GM21360 (cell line): ENCODE results near the gene SMCO3.
"Not testable (repeated sequence)": the region's sequence is repeated elsewhere in the genome, so short reads cannot be mapped to it uniquely, and the experiment has no call there.

ENCODE experiments used
- ATAC-seq: cut with Tn5 transposase; IDR thresholded peaks from one replicate; pipeline ENCODE4 v1.9.1; 2021; ENCODE audit warnings: mild to moderate bottlenecking, moderate library complexity; ENCODE audit not compliant: unreplicated experiment

Gene SMCO3

GRCh38 chr12:14776236-14776961, 37.6 kb downstream of the SMCO3 start:
- ATAC-seq: no peak

DNA sequence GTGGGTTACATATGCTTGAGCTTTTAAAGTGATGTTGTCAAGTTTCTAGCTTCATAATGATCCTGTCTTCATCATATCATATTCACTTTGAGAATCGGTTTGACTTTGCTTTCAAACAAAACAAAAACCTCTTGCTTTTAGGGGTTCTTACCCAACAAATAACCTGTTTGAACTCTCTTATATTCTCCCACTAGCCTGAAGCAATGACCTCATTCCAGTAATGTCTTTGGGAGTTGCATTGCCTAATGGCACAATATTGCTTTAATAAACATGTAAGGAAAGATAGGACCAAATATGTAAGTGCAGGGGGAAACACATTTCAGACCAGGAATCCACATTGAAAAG, 38.4 kb downstream of the SMCO3 start:
- no peak for ATAC-seq

DNA sequence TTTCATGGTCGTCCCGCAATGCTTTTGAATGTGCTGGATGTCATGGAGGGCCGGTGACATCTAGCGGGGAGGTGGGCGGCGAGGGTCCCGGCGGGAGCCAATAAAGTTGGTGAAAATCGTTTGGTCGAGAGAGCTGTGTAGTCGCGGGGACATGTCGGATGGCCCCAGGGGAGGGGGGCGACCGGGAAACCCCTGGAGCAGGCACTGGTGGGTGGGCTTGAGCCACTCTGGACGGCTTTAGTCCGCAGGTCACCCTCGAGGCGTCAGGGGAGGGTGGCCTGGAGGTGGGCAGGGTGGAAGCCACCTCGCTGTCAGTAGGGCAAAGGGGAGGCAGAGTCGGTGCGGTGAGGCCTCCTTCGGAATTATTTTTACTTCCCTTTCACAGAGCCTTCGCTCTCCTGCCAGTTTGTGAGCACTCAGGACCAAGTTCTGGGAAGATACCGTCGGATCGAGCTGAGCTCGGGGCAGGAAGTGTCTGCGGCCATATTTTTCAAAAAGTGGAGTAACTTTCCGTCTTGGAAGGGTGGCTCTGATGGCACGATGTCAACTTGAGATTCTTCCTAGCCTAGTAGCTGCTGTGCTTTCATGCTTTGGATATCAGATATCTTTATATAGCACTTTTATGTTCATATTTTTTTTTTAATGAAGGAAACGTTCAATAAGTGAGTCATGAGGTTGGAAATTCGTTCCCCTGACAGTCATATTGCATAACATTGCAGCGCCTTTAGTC, 38.9 kb downstream of the SMCO3 start:
- ATAC-seq: no peak

DNA sequence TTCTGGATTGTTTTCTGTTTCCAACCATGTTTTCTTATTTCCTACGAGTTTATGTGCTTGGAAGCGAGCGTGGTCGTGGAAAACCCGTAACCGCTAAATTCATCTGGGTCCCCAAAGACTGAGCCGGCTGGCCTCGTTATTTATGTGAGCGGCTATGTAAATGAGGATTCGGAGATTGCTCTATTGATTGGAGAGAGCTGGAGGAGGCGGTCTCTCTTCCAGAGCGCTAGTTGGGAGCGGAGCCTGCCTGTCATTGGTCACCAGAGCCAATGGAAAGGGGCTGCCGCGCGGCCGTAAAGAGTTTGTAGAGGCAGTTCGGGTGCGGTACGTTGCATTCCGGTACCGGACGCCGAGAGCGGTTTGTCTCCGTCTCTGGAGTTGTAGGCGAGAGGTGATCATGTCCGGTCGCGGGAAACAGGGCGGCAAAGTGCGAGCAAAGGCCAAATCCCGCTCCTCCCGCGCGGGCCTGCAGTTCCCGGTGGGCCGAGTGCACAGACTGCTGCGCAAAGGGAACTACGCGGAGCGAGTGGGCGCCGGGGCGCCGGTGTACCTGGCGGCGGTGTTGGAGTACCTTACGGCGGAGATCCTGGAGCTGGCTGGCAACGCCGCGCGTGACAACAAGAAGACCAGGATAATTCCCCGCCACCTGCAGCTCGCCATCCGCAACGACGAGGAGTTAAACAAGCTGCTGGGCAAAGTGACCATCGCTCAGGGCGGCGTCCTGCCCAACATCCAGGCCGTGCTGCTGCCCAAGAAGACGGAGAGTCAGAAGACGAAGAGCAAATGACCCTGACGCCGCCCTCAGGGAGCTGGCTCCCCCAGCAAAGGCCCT, 39.7 kb downstream of the SMCO3 start:
- peak; percentile 56 for ATAC-seq

DNA sequence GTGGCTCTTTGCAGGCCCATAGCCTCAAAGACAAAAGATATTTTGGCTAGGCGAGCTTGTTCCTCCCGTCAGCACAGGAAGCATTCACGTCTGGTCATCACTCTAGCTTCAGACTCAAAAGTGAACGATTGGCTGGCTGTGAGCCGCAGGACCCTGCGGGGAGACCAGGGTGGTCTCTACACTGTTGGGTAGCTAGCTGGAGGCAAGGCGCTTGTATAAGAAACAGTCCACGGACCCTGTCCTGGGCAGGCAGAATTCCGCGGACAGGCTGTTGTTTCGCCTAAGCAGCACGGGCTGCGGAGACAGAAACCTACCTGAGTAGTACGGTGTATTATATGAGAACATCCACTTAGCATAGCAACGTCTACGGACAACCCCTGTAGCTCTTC, 40.3 kb downstream of the SMCO3 start:
- peak; percentile 11 for ATAC-seq

DNA sequence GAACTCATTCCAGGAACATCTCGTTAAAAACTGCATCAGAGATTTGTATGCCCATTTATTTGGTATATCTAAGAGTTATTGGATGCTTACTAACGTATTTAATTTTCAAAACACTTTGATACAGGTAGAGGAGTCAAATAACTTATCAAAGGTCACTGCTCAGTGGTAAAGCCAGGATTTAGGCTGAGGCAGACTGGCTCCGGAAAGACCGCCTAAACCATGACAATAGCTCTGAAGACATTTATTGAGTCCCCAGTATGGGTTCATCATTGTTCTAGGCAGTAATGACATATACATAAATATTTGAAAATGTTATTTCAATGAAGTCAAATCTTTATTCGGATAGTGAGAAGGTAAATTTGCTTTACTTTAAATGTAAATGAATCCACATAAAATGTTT, 41.0 kb downstream of the SMCO3 start:
- no peak for ATAC-seq

- ATAC-seq: no peak
These were observed 42.3 kb downstream of the SMCO3 start for GRCh38 chr12:14771651-14772137.

DNA sequence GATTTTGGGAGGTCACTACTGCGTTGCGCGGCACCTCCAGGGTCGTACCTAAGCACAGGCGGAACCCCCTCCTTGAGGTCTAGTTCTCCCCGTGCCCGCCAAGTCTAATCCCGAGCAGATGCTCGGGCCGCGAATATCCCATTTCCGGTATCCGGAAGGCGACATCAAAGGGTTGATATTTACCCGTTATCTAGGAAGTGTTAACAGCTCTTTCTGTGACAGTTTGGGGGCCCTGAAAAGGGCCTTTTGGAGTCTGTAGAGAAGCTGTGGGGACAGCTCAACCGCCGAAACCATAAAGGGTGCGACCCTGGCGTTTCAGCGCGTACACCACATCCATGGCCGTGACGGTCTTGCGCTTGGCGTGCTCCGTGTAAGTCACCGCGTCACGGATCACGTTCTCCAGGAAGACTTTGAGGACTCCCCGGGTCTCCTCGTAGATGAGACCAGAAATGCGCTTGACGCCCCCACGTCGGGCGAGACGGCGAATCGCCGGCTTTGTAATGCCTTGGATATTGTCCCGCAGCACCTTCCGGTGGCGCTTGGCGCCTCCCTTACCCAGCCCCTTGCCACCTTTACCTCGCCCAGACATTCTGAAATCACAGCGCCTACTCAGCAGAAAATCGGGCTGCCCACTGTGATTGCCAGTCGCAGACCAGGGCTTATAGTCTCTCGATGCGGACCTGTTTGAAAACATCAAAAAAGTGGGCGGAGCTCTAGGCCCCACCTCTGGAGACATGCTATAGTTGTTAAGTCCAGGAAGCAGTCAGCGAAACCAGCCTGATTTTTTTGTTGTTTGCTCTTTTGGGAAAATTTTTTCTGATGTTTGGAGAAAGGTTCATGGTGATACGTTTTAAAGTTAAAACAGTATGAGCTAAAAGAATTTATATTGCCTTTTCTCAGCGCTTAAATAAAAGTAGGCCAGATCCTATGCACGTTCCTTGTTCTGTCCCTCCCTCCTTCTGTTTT, 43.2 kb downstream of the SMCO3 start:
- peak; percentile 25 for ATAC-seq

GRCh38 chr12:14769969-14770495, 44.0 kb downstream of the SMCO3 start:
- peak; percentile 25 for ATAC-seq

- ATAC-seq: peak; percentile 5
These were observed 44.5 kb downstream of the SMCO3 start for GRCh38 chr12:14769466-14769968.

DNA sequence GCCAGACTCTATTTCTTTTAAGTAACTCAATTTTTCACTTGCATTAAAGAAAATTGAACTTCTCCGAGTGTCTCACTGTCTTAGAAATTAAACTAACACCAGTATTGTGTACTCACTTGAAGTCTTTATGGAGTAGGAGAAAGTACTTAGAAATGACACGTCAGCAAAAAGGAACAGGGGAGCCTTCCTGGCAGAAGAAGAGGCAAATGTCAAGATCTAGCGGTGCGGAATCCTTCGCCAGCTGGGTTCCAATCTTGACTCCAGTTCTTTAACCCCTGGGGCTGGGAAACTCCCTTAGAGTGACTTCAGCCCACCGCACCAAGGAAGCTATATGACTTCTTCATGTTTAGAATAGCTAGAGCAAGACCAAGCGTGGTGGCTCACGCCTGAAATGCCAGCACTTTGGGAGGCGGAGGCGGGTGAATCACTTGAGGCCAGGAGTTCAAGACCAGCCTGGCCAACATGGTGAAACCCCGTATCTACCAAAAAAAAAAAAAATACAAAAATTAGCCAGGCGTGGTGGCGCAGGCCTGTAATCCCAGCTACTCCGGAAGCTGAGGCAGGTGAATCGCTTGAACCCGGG, 45.1 kb downstream of the SMCO3 start:
- no peak for ATAC-seq

DNA sequence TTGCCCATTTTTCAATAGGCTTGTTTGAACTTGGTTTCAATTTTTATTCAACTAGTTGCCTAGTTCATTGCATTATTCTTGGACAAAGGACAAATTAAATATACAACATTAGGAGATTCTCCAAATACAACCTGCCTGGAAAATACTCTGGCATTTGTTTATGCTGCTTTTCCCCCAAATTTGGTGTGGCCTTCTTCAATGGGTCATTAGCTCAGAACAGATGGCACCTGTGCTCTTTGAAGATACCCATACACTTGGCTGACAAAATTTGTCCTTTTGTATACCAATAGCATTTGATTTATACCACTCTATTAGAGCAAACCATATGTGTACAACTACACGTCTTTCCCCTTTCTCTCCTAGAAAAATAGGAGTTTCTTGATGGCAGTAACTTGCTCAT, 46.4 kb downstream of the SMCO3 start:
- ATAC-seq: no peak

GRCh38 chr12:14766649-14767215, 47.2 kb downstream of the SMCO3 start:
- no peak for ATAC-seq

DNA sequence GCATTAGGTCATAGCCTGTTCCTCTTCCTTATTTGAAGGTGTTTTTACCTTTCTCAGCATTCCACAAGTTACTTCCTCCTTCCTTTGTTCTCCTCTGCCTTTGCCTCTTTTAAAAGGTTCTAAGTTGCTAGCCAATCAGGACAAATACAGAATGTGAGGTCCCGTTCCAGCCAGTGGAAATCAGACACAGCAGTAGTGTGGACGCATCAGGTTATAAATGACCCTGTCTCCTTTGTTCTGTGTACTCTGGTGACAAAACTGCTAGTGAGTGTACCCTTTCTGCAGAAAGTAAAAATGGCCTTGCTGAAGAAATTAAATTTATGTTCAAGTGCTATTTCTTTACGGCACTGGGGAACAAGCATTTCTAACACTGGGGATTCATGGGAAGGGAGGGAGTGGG, 48.0 kb downstream of the SMCO3 start:
- not testable (repeated sequence) for ATAC-seq

DNA sequence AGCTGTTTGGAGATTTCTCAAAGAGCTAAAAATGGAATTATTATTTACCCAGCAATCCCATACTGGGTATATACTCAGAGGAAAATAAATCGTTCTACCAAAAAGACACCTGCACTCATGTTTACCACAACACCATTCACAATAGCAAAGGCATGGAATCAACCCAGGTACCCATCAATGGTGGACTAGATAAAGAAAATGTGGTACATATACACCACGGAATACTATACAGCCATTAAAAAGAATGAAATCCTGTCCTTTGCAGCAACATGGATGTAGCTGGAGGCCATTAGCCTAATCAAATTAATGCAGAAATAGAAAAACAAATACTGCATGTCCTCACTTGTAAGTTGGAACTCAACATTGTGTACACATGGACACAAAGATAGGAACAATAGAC, 48.6 kb downstream of the SMCO3 start:
- ATAC-seq: no peak

DNA sequence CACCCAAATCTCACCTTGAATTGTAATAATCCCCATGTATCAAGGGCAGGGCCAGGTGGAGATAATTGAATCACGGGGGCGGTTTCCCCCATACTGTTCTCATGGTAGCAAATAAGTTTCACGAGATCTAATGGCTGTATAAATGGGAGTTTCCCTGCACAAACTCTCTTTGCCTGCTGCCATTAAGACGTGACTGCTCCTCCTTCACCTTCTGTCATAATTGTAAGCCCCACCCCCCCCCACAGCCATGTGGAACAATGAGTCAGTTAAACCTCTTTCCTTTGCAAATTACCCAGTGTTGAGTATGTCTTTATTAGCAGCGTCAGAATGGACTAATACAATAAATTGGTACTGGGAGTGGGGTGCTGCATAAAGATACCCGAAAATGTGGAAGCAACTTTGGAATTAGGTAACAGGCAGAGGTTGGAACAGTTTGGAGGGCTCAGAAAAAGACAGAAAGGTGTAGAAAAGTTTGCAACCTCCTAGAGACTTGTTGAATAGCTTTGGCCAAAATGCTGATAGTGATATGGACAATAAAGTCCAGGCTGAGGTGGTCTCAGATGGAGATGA, 54.2 kb downstream of the SMCO3 start:
- ATAC-seq: not testable (repeated sequence)

DNA sequence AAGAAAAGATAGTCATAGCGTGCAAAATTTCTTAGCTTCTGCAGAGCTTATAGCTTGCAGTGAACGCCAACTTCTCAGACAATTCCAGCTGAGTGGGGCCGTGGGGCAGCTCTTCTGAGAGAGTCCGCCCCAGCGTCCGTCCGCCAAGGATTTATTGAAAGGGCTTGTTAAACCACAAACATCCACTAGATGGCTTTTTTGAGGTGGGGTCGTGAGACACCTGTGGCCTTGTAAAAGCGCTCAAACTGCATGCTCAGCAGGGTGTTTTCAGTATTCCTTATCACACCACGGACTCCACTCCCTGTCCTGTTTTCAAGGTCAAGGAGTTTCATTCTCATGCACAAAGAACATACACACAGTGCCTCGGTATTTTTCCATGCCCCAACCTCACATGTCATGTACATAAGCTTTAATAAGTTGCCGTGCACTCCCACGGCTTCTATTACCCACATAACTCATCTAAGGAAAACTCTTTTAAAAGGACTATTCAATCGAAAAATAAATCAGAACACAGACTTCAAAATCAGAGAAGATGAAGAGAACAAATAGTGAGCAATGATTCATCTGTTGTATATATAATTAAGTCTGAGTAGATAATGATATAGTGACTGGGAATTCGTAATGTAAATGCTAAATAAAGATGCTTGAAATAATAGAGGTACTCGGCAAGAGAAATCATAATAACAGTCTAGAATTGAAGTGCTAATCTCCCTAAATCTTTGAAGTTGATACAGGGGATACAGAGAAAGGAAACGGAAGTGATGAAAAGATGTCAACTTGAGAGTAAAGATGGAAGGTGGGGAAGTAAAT, 57.4 kb downstream of the SMCO3 start:
- ATAC-seq: no peak
